SU-DHL-6 (cell line): Measurements from ENCODE around the gene WNT7B.

Experiments used
- H2AFZ ChIP-seq: fragments of 200-600 bp; sonication (generic); 2 replicates; pipeline ENCODE4 v1.6.1; 2014; ENCODE audit warnings: low read depth, mild to moderate bottlenecking, moderate library complexity, mixed read lengths, antibody characterized with exemption, low read length; ENCODE audit not compliant: severe bottlenecking
- H3F3A ChIP-seq: fragments of 200-600 bp; shearing (Covaris generic); 2 replicates; pipeline ENCODE4 v1.6.0; 2016; ENCODE audit warnings: antibody characterized with exemption, mild to moderate bottlenecking; ENCODE audit not compliant: insufficient read depth
- H3K27ac ChIP-seq: fragments of 200-600 bp; sonication (generic); 2 replicates; pipeline ENCODE4 v1.5.1; 2016; ENCODE audit warnings: low read depth, mild to moderate bottlenecking, low read length, moderate library complexity, mixed read lengths
- H3K27me3 ChIP-seq: fragments of 200-600 bp; sonication (generic), shearing (Covaris generic); 2 replicates; pipeline ENCODE4 v1.6.0; 2014; ENCODE audit warnings: mild to moderate bottlenecking, low read length
- H3K36me3 ChIP-seq: fragments of 200-600 bp; sonication (generic); 2 replicates; pipeline ENCODE4 v1.6.1; 2014; ENCODE audit warnings: mild to moderate bottlenecking, low read length, mixed read lengths
- H3K4me2 ChIP-seq: fragments of 300-600, 200-600 bp; shearing (Covaris generic), sonication (generic); 2 replicates; pipeline ENCODE4 v1.6.0; 2014; ENCODE audit warnings: low read length, low read depth, mild to moderate bottlenecking; ENCODE audit not compliant: poor library complexity, severe bottlenecking
- H3K4me3 ChIP-seq: fragments of 200-600 bp; sonication (generic); 2 replicates; pipeline ENCODE4 v1.5.1; 2014; ENCODE audit warnings: antibody characterized with exemption, low read length, mild to moderate bottlenecking, mixed read lengths; ENCODE audit not compliant: insufficient read depth, poor library complexity, severe bottlenecking
- H3K79me2 ChIP-seq: fragments of 200-600 bp; sonication (generic); 2 replicates; pipeline ENCODE4 v1.6.1; 2014; ENCODE audit warnings: mild to moderate bottlenecking, low read length, moderate library complexity; ENCODE audit not compliant: insufficient read depth
- H3K9ac ChIP-seq: fragments of 200-600 bp; sonication (generic); 2 replicates; pipeline ENCODE4 v1.7.0; 2014; ENCODE audit warnings: mild to moderate bottlenecking, low read length
- H3K9me2 ChIP-seq: fragments of 200-600 bp; sonication (generic); replicated peaks from 2 replicates; pipeline ENCODE4 v1.6.1; 2014; ENCODE audit warnings: low read length; ENCODE audit not compliant: insufficient read depth
- H3K9me3 ChIP-seq: fragments of 200-600 bp; sonication (generic); 2 replicates; pipeline ENCODE4 v1.6.1; 2014; ENCODE audit warnings: low read length, mixed read lengths; ENCODE audit not compliant: insufficient read depth
- H4K20me1 ChIP-seq: fragments of 200-600 bp; sonication (generic); 2 replicates; pipeline ENCODE4 v1.6.1; 2014; ENCODE audit warnings: low read depth, mild to moderate bottlenecking, antibody characterized with exemption, low read length, moderate library complexity, mixed read lengths
- EZH2phosphoT487 ChIP-seq: fragments of 200-600 bp; sonication (generic), shearing (Covaris generic); conservative IDR thresholded peaks from 2 replicates; pipeline ENCODE4 v1.6.1; 2018; ENCODE audit warnings: mild to moderate bottlenecking, antibody characterized with exemption, low read length, moderate library complexity, mixed read lengths
- TF ChIP-seq, protein P1 (sequence below): fragments of 200-600 bp; sonication (generic); IDR thresholded peaks from one replicate; pipeline ENCODE4 v1.5.1; 2017; ENCODE audit warnings: antibody characterized with exemption, mild to moderate bottlenecking, low read length, moderate library complexity; ENCODE audit not compliant: insufficient read depth, poor library complexity, severe bottlenecking

WNT7B gene

DNA sequence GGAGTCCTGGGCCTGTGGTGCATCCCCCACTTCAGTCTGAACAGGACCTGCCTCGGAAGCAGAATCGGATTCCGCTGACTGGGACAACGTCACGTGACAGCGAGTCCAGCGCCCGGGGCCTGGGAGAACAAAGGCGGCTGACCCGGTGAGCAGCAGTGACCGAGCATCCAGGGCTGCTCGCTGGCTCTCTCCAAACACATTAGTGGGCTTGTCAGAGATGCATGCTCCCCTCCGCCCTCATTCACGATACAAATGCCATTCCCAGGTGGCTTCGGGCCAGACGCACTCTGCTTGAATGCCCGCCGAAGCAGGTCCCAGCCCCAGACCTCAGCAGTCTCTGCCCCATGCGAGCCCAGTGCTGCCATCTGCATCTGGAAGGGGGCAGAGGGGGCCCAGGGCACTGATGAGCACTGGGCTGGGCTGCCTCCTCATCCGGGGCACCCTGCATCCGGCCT is 91.0 kb downstream of the WNT7B start:
- Histone ChIP-seq H3K4me3 (no peak overlapping the region), H3K9ac (no peak overlapping the region), H3F3A (no peaks in the 10 kb centered on the region), H3K79me2 (no peaks in the 10 kb centered on the region), H3K27me3 (no peaks in the 10 kb centered on the region), H3K4me2 (no peak overlapping the region), H3K27ac (no peak overlapping the region), H3K36me3 (no peaks in the 10 kb centered on the region), H3K9me3 (no peaks in the 10 kb centered on the region), H4K20me1 (no peaks in the 10 kb centered on the region), H2AFZ (no peak overlapping the region), H3K9me2 (no peaks in the 10 kb centered on the region)
- TF ChIP-seq, protein P1, sequence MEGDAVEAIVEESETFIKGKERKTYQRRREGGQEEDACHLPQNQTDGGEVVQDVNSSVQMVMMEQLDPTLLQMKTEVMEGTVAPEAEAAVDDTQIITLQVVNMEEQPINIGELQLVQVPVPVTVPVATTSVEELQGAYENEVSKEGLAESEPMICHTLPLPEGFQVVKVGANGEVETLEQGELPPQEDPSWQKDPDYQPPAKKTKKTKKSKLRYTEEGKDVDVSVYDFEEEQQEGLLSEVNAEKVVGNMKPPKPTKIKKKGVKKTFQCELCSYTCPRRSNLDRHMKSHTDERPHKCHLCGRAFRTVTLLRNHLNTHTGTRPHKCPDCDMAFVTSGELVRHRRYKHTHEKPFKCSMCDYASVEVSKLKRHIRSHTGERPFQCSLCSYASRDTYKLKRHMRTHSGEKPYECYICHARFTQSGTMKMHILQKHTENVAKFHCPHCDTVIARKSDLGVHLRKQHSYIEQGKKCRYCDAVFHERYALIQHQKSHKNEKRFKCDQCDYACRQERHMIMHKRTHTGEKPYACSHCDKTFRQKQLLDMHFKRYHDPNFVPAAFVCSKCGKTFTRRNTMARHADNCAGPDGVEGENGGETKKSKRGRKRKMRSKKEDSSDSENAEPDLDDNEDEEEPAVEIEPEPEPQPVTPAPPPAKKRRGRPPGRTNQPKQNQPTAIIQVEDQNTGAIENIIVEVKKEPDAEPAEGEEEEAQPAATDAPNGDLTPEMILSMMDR, result no peak
- no peak for TF ChIP-seq EZH2phosphoT487

DNA sequence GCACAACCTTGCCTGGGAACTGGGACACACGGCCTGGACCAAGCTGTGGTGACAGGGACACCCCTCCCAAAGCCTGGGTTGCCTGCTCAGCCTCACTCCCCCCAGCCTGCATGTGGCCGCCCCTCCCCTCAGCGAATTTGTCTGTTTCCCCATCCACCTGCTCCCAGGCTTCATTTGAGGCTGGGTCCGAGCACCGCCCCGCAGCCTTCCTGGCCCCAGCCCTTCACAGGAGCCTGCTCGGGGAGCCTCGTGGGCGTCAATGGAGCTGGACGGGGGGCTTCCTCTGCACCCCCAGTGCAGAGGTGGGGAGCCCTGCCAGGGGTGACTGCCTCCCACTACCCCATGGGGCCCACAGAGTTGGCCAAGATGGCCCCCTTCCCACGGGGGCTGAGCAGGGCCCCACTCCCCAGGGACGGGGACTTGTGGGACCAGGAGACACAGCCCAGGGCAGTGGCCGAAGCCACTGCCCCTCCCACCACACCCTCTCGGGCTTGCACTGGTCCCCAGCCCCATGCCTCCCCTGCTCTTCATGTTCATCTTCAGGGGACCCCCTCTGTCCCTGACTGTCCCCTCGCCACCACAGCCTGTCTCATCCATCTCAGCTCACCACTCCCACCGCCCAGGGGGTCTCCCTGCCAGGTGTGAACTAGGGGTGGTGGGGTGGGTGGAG is 91.7 kb downstream of the WNT7B start:
- no peak overlapping the region for H3K27ac ChIP-seq
- no peaks in the 10 kb centered on the region for H3K36me3 ChIP-seq
- H2AFZ ChIP-seq, result no peak overlapping the region
- H3F3A ChIP-seq, result no peaks in the 10 kb centered on the region
- H4K20me1 ChIP-seq, result no peaks in the 10 kb centered on the region
- no peaks in the 10 kb centered on the region for H3K79me2 ChIP-seq
- H3K9me2 ChIP-seq, result no peaks in the 10 kb centered on the region
- no peak overlapping the region for H3K4me2 ChIP-seq
- H3K4me3 ChIP-seq, result no peak overlapping the region
- H3K9ac ChIP-seq, result no peak overlapping the region
- TF ChIP-seq, protein P1, result no peak
- TF ChIP-seq EZH2phosphoT487, result no peak
- H3K27me3 ChIP-seq, result no peaks in the 10 kb centered on the region
- H3K9me3 ChIP-seq, result no peaks in the 10 kb centered on the region

DNA sequence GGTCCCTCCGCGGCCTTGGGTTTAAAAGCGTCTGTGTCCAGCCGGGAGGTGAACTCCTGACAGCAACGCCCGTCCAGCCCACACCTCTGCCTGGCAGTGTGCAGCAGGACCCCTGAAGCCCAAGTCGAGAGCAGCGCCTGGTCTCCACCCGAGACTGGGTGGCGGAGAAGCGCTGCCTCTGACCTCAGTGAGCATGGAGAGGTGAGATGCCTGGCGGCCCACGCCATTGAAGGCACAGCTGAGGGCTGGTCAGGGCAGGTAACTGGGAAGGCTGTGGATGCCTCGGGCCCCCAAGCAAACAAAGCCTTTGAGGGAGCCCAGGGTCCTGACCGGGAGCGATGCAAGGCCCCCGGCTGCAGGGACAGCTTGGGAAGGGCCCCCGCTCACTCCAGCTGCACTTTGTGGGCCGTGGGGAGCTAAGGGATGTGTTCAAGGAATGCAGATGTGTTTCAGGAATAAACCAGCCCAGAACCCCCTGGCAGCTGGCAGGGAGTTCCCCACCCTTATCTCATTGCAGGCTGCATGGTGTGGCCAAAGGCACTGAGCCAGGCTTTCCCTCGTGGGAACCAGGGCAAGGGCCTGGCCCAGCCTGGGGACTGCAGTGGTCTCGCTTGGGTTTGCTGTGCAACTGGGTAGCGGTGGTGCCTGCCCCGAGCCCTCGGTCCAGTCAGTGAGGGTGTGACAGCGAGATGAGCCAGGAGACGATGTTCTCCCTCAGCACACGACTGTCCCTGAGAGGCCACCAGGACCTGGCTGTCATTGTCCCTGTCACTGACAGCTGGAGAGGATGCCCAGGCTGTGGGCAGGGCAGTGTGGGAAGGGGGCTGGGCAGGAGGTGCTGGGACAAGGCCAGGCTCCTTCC is 92.5 kb downstream of the WNT7B start:
- Histone ChIP-seq H3K4me3 (no peak overlapping the region), H4K20me1 (no peaks in the 10 kb centered on the region)
- TF ChIP-seq, protein P1, result no peak
- TF ChIP-seq EZH2phosphoT487, result no peak

More for the DNA sequence above, 92.5 kb downstream of the WNT7B start:
- H3K9me2 ChIP-seq, result no peaks in the 10 kb centered on the region
- H3K9ac ChIP-seq, result no peak overlapping the region
- H3K4me2 ChIP-seq, result no peak overlapping the region
- H3K36me3 ChIP-seq, result no peaks in the 10 kb centered on the region
- no peak overlapping the region for H3K27ac ChIP-seq
- no peaks in the 10 kb centered on the region for H3F3A ChIP-seq
- H3K9me3 ChIP-seq, result no peaks in the 10 kb centered on the region
- no peak overlapping the region for H2AFZ ChIP-seq
- no peaks in the 10 kb centered on the region for H3K79me2 ChIP-seq
- no peaks in the 10 kb centered on the region for H3K27me3 ChIP-seq
